Adrenal gland (tissue), 5 donors: Measurements from ENCODE around the gene RNASE1.

ENCODE experiments used
- CTCF ChIP-seq, 6 experiments: fragments of 450-650 bp in 4 of 6; fragments of 200-600 bp in 2 of 6; sonication (generic) in 1 of 6; IDR thresholded peaks; 1 replicate in 5 of 6; 2 replicates in 1 of 6; pipeline versions ENCODE4 v1.5.1 to v1.8.0; 2016 to 2021; ENCODE audit warnings: antibody characterized with exemption in 6 of 6, mild to moderate bottlenecking in 2 of 6, moderate library complexity in 1 of 6
- POLR2A ChIP-seq, 2 donors: fragments of 450-650 bp; IDR thresholded peaks; one replicate each; pipeline ENCODE4 v1.6.1; 2017; ENCODE audit warnings: antibody characterized with exemption in 2 of 2, mild to moderate bottlenecking in 2 of 2, moderate library complexity in 1 of 2
- donor health status: DM: no; HTN: no; CAD: no.

DNA sequence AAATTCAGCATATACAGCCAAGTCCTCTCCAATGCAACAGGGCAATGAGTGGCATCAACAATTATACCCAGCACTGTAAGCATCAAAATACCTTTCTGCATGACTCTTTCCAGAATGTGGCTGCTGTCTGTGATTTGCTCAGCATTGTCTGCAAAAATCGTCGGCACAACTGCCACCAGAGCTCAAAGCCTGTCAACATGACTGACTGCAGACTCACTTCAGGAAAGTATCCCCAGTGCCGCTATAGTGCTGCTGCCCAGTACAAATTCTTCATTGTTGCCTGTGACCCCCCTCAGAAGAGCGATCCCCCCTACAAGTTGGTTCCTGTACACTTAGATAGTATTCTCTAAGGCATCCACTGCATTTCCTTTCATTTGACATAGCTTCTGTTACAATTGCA, 20.8 kb downstream of the RNASE1 start:
- TF ChIP-seq CTCF (IDR thresholded peaks at IDR 0.05): no peak
- TF ChIP-seq POLR2A (IDR thresholded peaks at IDR 0.05): no peak
